ENCODE results near the gene TRAPPC13. TPM values are rescaled to one million over a fixed set of nuclear protein-coding genes. Genes with fewer than 3 reads are reported as not detected.
"Not testable (repeated sequence)": the region's sequence is repeated elsewhere in the genome, so short reads cannot be mapped to it uniquely, and the experiment has no call there.

The TRAPPC13 gene
- total RNA-seq, 2 donors from 2014 or later: 27.4 to 28.2 TPM

DNA sequence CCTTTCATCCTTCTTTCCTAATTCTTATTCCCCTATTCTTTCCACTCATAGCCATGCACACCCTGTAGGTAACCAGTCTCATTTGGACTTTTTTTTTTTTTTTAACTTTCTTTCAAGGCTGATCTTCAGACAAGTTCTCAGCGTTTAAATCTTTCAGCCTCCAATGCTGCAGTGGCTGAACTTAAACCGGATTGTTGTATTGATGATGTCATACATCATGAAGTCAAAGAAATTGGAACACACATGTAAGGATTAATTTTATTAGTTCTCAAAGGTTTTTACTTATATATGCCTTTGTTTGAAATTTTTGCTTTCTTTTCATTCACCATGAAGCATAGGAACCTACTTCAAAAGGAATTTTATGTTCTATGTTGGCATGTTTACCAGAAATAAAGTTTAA is 22.1 kb downstream of the TRAPPC13 start:
- no peaks in the 10 kb centered on the region for H3K27me3 Mint-ChIP-seq
- peaks cover 9% of the 10 kb centered on the region for H3K36me3 Mint-ChIP-seq
- no peaks in the 10 kb centered on the region for H3K9me3 Mint-ChIP-seq
- H3K4me3 Mint-ChIP-seq: no peak overlapping the region
- H3K27ac Mint-ChIP-seq: no peak overlapping the region
- ATAC-seq: no peak
- DNase-seq (ENCODE audit: low spot score): no peak
- no peaks in the 10 kb centered on the region for H3K4me1 Mint-ChIP-seq (ENCODE audit: low read depth in 2 of 2)

DNA sequence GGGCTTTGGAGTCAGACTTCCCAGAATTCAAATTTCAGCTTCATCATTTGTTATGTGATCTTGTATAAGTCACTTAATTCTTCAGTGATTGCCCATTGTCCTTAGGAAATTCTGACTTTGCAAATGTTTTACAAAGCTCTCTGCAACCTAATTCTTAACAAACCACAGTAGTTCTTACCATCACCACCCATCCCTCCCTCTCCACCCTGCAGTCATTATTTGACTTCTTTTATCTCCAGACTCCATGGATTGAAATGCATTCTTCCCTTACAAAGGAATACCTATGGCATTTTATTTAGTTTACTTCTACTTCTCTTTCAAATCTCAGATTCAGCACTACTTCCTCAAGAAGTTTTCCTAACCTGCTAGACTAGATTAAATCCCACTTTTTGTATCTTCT is 23.1 kb downstream of the TRAPPC13 start:
- Mint-ChIP-seq H3K36me3 (peaks cover 9% of the 10 kb centered on the region), H3K4me1 (ENCODE audit: low read depth in 2 of 2) (no peaks in the 10 kb centered on the region)

DNA sequence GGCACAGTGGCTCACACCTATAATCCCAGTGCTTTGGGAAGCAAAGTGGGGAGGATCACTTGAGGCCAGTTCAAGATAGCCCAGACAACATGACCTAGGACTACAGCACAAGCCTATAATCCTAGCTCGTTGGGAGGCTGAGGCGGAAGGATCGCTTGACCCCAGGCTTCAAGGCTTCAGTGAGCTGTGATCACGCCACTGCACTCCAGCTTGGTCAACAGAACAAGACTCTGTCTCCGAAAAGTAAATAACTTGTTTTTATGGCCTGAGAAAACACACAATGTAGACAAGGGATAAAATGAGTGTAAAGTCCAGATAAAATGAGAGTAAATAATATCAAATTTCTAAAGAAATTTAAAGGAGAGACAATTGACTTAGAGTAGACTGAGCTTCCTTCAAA is 26.3 kb downstream of the TRAPPC13 start:
- Mint-ChIP-seq H3K4me3 (no peak overlapping the region), H3K36me3 (peaks cover 15% of the 10 kb centered on the region), H3K9me3 (no peaks in the 10 kb centered on the region), H3K4me1 (ENCODE audit: low read depth in 2 of 2) (no peaks in the 10 kb centered on the region), H3K27me3 (no peaks in the 10 kb centered on the region), H3K27ac (no peak overlapping the region)
- DNase-seq (ENCODE audit: low spot score) (no peak), ATAC-seq (no peak)

More for the DNA sequence above, 23.1 kb downstream of the TRAPPC13 start:
- no peak overlapping the region for H3K4me3 Mint-ChIP-seq
- H3K9me3 Mint-ChIP-seq: no peaks in the 10 kb centered on the region
- DNase-seq (ENCODE audit: low spot score) (no peak), ATAC-seq (no peak)
- H3K27ac Mint-ChIP-seq: peak overlapping the region in 1 of 2 donors; percentile 5
- H3K27me3 Mint-ChIP-seq: no peaks in the 10 kb centered on the region

DNA sequence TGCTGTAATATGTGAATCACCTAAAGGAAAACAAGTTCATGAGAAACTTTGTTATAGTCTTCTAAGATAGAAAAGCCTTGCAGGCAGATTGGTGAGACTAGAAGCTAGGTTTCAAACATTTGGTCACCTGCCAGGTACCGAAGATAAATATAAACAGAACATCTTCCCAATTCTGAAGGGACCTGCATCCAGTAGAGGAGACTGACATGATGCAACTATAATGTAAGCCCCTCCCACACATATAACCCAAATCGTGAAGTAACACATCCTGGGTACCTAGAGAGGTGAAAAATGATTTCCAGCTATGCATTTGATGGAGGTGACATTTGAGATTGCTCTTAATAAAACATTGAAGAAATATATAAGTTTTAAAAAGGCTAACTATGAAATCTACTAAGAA is 29.9 kb downstream of the TRAPPC13 start:
- H3K36me3 Mint-ChIP-seq: peaks cover 10% of the 10 kb centered on the region
- no peaks in the 10 kb centered on the region for H3K4me1 Mint-ChIP-seq (ENCODE audit: low read depth in 2 of 2)
- no peak overlapping the region for H3K4me3 Mint-ChIP-seq
- DNase-seq (ENCODE audit: low spot score) (no peak), ATAC-seq (no peak)
- H3K27ac Mint-ChIP-seq: no peak overlapping the region
- H3K27me3 Mint-ChIP-seq: no peaks in the 10 kb centered on the region
- no peaks in the 10 kb centered on the region for H3K9me3 Mint-ChIP-seq

DNA sequence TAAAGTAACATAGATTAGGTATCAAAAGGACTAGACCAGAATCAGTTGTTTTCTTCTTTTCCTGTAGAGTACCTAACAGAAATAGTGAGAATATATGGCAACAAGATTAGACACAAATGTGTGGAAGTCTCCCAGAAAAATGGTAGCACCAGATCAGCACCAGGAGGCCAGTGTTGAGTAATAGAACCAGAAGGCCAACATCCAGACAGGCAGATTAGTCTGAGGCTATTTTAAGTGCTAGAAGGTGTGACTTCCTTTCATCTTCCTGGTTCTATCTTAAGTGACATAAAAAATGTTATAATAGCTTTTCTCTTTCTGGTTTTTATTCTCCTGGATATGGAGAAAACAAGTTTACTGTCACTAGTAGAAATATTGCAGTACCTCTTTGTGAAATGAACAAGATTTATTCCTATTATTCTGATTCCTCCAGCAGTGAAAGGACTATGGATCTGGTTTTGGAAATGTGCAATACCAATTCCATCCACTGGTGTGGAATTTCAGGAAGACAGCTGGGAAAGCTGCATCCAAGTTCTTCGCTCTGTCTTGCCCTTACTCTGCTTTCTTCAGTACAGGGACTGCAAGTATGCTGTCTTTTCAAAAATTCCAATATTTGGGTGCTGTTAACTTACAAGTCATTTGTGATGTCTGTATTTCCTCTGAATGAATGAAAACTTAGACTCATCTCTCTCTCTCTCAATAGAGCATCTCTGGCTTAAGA is 39.1 kb downstream of the TRAPPC13 start:
- H3K27me3 Mint-ChIP-seq: no peaks in the 10 kb centered on the region

DNA sequence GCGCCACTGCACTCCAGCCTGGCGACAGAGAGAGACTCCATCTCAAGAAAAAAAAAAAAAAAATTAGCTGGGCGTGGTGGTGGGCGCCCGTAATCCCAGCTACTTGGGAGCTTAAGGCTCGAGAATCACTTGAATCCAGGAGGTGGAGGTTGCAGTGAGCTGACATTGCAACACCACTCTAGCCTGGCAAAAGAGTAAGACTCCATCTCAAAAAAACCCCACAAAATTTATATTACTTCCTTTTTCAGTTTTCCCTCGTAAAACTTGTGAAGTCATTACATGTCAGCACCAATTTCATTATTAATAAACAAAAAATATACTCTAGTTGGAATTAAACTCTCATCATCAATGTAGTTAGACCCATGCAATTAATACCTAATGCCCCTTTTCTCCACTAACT is 43.9 kb downstream of the TRAPPC13 start:
- Mint-ChIP-seq H3K27ac (no peak overlapping the region), H3K4me1 (ENCODE audit: low read depth in 2 of 2) (peaks cover 6 to 8% of the 10 kb centered on the region in 2 donors), H3K36me3 (peaks cover 6% of the 10 kb centered on the region), H3K4me3 (no peak overlapping the region), H3K27me3 (no peaks in the 10 kb centered on the region), H3K9me3 (no peaks in the 10 kb centered on the region)
- ATAC-seq (no peak), DNase-seq (ENCODE audit: low spot score) (no peak)

More for the DNA sequence above, 39.1 kb downstream of the TRAPPC13 start:
- H3K27ac Mint-ChIP-seq: peak overlapping the region; percentile 17 to 59
- peak overlapping the region; percentile 2 for H3K4me3 Mint-ChIP-seq
- peak in 1 of 2 donors; percentile 52 for ATAC-seq
- peaks cover 10 to 16% of the 10 kb centered on the region in 2 donors for H3K4me1 Mint-ChIP-seq (ENCODE audit: low read depth in 2 of 2)
- no peaks in the 10 kb centered on the region for H3K9me3 Mint-ChIP-seq
- no peak for DNase-seq (ENCODE audit: low spot score)
- H3K36me3 Mint-ChIP-seq: peaks cover 16% of the 10 kb centered on the region

DNA sequence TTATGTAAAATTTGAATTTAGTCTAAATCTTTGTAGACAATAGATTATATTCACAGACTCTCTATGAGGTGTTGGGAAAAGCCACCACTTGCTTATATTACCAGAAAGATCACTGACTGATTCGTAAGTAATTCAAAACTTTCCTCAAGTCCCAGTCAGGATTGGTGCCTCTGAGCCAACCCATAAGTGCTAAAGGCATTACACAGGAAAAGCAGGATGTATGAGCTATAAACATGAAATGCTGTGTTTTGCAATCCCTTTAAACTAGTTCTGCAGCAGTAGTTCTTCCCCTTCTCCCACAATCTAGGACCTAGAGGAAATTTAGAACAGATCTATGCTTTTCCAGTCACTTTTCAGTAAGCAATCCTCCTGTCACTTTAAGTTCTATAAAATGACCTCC is 48.0 kb downstream of the TRAPPC13 start:
- Mint-ChIP-seq H3K4me1 (ENCODE audit: low read depth in 2 of 2) (peaks cover 0 to 5% of the 10 kb centered on the region in 2 donors), H3K27ac (no peak overlapping the region), H3K36me3 (peaks cover 10% of the 10 kb centered on the region), H3K27me3 (no peaks in the 10 kb centered on the region), H3K9me3 (no peaks in the 10 kb centered on the region), H3K4me3 (no peak overlapping the region)
- DNase-seq (ENCODE audit: low spot score) (no peak), ATAC-seq (no peak)

DNA sequence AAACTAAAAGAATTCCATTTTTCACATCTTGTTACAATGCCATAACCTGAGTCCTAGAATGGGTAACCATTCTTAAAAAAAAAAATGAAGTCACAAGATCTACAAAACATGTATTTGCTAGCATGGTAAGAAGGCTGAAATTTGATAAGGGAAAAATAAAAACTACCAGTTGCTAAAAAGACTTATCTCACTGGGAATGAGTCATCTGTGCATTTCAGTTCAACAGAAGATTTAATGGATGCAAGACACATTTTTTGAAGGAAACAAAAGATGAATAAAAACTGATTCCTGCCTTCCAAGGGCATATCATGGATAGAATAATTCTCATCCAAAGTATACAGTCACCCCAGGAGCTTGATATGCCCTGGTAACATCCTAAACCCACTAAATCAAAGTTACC is 49.9 kb downstream of the TRAPPC13 start:
- DNase-seq (ENCODE audit: low spot score) (no peak), ATAC-seq (no peak)
- no peak overlapping the region for H3K27ac Mint-ChIP-seq
- H3K4me3 Mint-ChIP-seq: no peak overlapping the region
- H3K4me1 Mint-ChIP-seq (ENCODE audit: low read depth in 2 of 2): peaks cover under 1 to 5% of the 10 kb centered on the region in 2 donors
- peaks cover 12% of the 10 kb centered on the region for H3K36me3 Mint-ChIP-seq
- no peaks in the 10 kb centered on the region for H3K27me3 Mint-ChIP-seq
- no peaks in the 10 kb centered on the region for H3K9me3 Mint-ChIP-seq

DNA sequence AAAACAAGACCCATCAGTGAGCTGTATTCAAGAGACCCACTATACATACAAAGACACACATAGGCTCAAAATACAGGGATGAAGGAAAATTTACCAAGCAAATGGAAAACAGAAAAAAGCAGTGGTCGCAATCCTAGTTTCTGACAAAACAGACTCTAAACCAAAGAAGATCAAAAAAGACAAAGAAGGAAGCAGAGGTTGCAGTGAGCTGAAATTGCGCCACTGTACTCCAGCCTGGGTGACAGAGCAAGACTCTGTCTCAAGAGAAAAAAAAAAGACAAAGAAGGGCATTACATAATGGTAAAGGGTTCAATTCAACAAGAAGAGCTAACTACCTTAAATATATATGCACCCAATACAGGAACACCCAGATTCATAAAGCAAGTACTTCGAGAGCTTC is 51.2 kb downstream of the TRAPPC13 start:
- H3K4me3 Mint-ChIP-seq; H3K27me3 Mint-ChIP-seq; H3K4me1 Mint-ChIP-seq (ENCODE audit: low read depth in 2 of 2); DNase-seq (ENCODE audit: low spot score); ATAC-seq; H3K27ac Mint-ChIP-seq; H3K9me3 Mint-ChIP-seq: not testable (repeated sequence)
- H3K36me3 Mint-ChIP-seq: peaks cover 15% of the 10 kb centered on the region

DNA sequence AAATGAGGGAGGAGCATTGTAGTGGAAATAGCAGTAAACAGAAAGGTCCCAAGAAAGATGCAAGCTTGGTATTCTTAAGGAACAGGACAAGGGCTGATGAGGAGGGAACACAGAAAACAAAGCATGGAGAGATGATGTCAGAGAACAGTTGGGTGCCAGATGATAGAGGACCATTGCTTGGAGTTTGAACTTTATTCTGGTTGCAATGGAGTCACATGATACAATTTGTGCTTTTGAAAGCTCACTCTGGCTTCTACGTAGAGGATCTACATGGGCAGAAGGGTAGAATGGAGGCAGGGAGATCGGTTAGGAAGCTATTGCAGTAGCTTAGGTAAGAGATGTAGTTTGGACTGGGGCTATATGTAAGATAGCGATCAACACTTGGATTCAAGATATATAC is 57.3 kb downstream of the TRAPPC13 start:
- peaks cover 0 to 3% of the 10 kb centered on the region in 2 donors for H3K4me1 Mint-ChIP-seq (ENCODE audit: low read depth in 2 of 2)
- H3K36me3 Mint-ChIP-seq: peaks cover 11% of the 10 kb centered on the region
- H3K27ac Mint-ChIP-seq: no peak overlapping the region

DNA sequence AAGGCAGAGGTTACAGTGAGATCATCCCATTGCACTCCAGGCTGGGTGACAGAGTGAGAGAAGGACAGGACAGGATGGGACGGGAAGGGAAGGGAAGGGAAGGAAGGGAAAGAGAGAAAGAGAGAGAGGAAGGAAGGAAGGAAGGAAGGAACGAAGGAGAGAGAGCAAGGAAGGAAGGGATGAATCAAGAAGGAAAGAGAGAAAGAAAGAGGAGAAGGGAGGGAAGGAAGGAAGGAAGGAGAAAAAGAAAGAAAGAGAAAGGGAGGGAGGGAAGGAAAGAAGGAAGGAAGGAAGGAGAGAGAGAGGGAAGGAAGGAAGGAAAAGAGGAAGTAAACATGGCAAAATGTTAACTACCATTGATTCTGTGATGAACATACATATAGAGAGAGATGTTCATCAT is 68.3 kb downstream of the TRAPPC13 start:
- Mint-ChIP-seq H3K4me3 (no peak overlapping the region), H3K27me3 (no peaks in the 10 kb centered on the region), H3K27ac (no peak overlapping the region), H3K4me1 (ENCODE audit: low read depth in 2 of 2) (no peaks in the 10 kb centered on the region), H3K36me3 (peaks cover 7% of the 10 kb centered on the region), H3K9me3 (no peaks in the 10 kb centered on the region)
- DNase-seq (ENCODE audit: low spot score) (no peak), ATAC-seq (no peak)

More for the DNA sequence above, 57.3 kb downstream of the TRAPPC13 start:
- DNase-seq (ENCODE audit: low spot score): no peak
- Mint-ChIP-seq H3K9me3 (no peaks in the 10 kb centered on the region), H3K27me3 (no peaks in the 10 kb centered on the region), H3K4me3 (no peak overlapping the region)
- no peak for ATAC-seq

DNA sequence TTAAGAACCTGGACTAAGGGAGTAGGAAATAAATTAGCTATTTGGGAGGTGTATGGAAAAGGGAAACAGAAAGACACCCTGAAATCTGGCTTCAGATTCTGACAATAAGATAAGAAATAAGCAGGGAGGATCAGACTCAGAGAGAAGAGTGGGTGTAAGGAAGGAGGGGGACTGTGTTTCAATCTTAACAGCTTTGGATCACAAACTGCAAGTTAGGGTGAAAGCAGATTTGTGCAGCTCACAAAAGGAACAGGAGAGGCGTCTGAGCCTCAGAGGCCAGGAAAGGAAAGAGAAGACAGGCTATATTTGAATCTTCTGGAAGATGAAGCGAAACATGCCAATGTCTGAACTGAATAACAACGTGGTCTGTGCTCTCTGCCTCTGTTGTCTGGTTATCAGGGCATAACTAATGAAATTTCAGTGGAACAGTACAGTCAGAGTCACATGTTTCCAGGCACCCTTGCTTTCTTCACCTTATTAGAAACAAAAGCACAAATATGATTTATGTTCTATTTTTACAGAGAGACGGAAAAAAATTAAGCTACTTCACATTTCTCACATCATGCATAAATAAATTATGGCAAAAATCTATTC is 70.4 kb downstream of the TRAPPC13 start:
- no peak overlapping the region for H3K27ac Mint-ChIP-seq
- H3K9me3 Mint-ChIP-seq: no peaks in the 10 kb centered on the region
- no peak for DNase-seq (ENCODE audit: low spot score)
- peaks cover 12% of the 10 kb centered on the region for H3K36me3 Mint-ChIP-seq
- H3K4me1 Mint-ChIP-seq (ENCODE audit: low read depth in 2 of 2): no peaks in the 10 kb centered on the region
- no peak for ATAC-seq
- no peak overlapping the region for H3K4me3 Mint-ChIP-seq
- no peaks in the 10 kb centered on the region for H3K27me3 Mint-ChIP-seq

DNA sequence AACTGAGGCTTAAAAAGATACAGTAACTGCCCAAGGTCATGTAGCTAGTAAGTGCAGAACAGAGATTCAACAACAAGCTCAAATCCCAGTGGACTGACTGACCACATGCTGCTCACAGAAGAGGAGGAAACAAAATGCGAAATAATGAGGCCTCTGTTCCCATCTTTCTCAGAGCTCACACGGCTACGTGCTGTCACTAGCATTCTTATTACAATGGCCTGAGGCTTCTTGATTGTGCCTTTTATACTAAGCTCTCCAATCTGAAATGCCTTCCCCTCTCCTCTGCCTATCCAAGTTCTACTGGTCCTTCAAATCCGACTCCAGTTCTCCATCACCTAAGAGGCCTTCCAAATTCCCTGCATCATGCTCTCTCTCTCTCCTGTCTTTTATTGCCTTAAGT is 71.1 kb downstream of the TRAPPC13 start:
- H3K4me1 Mint-ChIP-seq (ENCODE audit: low read depth in 2 of 2): no peaks in the 10 kb centered on the region
- peaks cover 9% of the 10 kb centered on the region for H3K36me3 Mint-ChIP-seq
- H3K4me3 Mint-ChIP-seq: no peak overlapping the region
- no peaks in the 10 kb centered on the region for H3K9me3 Mint-ChIP-seq
- DNase-seq (ENCODE audit: low spot score) (no peak), ATAC-seq (no peak)
- H3K27ac Mint-ChIP-seq: no peak overlapping the region
- H3K27me3 Mint-ChIP-seq: no peaks in the 10 kb centered on the region

DNA sequence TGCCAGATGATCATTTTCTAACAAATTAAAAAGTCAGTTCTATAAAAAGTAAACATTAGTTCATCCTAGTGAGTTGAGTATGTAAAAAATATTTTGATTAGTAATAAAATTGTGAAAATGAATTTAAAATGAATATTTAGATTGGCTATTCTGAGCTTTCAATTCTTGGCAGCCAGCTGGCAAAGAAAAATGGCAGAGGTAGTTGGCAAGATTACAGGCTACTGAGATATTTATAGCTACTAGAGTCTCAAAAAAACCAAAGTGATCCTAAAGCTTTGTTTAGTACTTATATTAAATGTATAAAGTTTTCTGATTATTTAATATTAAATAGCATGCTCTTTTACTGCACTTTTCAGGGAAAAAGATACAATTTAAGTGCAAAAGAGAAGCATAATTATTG is 72.1 kb downstream of the TRAPPC13 start:
- H3K27me3 Mint-ChIP-seq: no peaks in the 10 kb centered on the region
- H3K9me3 Mint-ChIP-seq: no peaks in the 10 kb centered on the region
- no peaks in the 10 kb centered on the region for H3K4me1 Mint-ChIP-seq (ENCODE audit: low read depth in 2 of 2)
- no peak overlapping the region for H3K27ac Mint-ChIP-seq
- no peak overlapping the region for H3K4me3 Mint-ChIP-seq
- H3K36me3 Mint-ChIP-seq: peaks cover 7% of the 10 kb centered on the region
- DNase-seq (ENCODE audit: low spot score): no peak
- no peak for ATAC-seq
